ENCODE results near the gene SPRED1.
"Not testable (repeated sequence)": the region's sequence is repeated elsewhere in the genome, so short reads cannot be mapped to it uniquely, and the experiment has no call there.

SPRED1 gene

DNA sequence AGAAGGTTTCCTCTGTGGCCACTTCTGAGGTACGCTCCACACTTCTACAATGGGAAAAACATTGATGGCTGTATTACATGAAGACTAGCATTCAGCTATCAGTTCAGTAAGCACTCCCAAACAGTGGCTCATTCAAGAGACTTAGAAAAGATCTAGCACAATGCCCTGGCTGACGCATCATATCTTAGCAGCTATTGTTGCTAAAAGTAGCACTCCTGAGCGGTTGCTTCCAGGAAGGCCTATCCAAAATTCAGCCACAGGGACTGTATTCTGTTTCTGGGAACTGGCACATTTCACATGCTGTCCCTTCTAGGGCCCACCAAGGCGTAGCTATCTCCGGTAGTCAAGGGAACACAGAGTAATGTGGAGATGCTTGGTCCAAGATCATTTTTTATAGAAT is 21.2 kb upstream of the SPRED1 start:
- DNase-seq (ENCODE audit: low read depth in 2 of 2) = no peak

- not testable (repeated sequence) for DNase-seq (ENCODE audit: low read depth in 2 of 2)
These were observed 15.6 kb upstream of the SPRED1 start for GRCh38 chr15:38237021-38237420.

GRCh38 chr15:38238311-38238710 is 14.3 kb upstream of the SPRED1 start:
- DNase-seq (ENCODE audit: low read depth in 2 of 2) = no peak

- DNase-seq (ENCODE audit: low read depth in 2 of 2) = no peak
These were observed 10.6 kb upstream of the SPRED1 start for GRCh38 chr15:38242055-38242454.

- no peak for DNase-seq (ENCODE audit: low read depth in 2 of 2)
These were observed 9.2 kb upstream of the SPRED1 start for GRCh38 chr15:38243278-38244055.

DNA sequence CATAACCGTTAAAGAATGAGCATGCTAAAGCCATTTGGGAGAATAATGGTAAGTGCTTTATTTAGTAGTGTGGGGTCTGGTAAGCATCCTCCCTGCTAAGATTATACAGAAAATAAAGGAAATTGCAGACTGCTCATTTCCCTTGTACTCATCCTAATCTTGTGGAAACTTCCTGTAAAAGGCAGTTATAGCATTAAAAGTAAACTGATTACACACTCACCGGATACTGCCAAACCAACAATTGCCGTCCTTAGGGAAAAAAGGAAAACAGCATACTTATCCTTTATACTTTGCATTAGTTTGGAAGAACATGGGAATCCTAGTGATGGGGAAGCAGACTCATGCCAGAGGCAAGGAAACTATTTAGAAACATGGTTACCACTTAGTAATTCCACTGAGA is 5.3 kb upstream of the SPRED1 start:
- no peak for DNase-seq (ENCODE audit: low read depth in 2 of 2)

DNA sequence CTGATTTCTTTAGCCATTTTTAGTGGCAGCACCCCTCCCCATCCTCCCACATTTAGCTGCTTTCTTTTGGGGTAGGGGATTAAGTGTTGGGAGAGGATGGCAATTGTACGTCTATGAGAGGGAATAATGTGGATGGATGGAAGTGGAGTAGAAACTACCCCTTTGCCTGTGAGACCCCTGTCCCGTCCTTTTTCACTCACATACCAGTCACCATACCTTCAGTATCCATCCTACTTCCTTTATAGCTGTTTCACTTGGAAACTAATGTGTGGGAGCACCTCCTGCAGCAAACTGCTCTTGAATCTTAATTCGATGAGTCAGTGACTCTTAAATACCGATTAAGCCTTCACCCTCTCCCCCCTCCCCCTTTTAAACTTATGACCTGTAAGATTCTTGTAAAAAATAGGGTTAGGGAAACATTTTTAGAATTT is 730 bp downstream of the SPRED1 start:
- DNase-seq (ENCODE audit: low read depth in 2 of 2) = no peak

DNA sequence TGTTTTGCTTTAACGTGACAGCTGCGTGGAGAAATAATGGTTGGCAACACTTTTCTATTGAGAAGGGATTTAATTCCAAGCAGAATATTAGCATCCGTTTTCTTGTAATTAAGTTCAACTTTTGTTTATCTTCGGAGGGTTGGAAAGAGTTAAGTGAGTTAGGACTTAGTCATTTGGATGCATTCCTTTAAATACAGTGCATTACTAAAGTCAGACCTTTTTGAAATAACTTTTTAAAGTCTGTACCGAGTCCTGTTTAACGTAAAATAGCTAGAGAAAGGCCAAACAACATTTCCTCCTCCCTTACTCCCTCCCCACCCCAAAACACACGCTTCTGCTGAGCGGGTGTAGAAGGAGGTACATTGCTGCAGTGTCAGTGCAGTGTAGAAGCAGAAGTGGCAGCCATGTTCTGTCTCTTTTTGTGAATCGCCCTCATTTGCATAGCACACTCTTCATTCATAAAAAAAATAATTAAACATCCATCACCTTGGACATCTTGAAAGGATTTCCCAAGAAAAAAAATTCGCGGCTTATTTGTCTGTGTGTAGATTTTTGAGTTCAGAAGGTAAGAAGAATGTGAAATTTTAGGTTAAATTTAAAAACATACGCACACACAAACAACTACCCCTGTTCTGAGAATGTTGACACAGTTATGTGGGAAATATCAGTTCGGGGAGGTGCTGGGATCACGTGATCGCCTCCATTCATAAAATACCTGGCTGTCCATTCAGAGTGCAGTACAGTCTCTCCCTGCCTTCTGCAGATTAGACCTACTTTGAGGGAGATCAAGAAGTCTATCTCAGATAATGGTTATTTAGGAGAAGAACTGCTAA is 1.6 kb downstream of the SPRED1 start:
- DNase-seq (ENCODE audit: low read depth in 2 of 2) = no peak

DNA sequence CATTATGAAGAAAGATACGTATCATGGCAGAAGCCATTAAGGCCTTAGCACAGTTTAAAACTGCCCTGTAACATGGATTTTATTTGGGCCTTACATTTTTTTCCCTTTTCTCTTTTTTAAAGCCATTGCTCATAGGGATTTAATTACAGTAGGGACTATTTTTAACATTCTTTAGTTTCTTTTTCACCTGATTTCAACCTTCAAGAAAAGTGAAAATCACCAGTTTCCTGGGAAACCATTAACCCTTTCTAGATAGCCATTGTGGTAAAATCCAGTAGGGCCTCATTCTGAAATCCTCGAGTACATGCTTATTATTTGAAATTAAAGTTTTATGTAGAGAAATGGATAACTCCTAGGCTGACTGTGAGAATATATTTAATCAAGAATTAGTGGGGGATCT is 3.1 kb downstream of the SPRED1 start:
- DNase-seq (ENCODE audit: low read depth in 2 of 2) = no peak

- DNase-seq (ENCODE audit: low read depth in 2 of 2) = no peak
These were observed 5.0 kb downstream of the SPRED1 start for GRCh38 chr15:38257676-38258075.

DNA sequence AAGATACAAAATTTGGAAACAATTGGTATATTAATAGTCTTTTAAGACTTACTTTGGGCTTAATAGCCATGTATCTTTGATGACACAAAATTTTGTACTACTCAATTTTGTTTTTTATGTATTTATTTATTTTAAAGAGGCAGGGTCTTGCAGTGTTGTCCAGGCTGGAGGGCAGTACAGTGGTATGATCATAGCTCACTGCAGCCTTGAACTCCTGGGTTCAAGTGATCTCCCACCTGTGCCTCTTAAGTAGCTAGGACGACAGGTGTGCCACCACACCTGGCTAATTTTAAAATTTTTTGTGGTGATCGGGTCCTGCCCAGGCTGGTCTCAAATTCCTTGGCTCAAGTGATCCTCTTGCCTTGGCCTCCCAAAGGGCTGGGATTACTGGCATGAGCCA is 6.5 kb downstream of the SPRED1 start:
- DNase-seq (ENCODE audit: low read depth in 2 of 2) = no peak

- no peak for DNase-seq (ENCODE audit: low read depth in 2 of 2)
These were observed 7.4 kb downstream of the SPRED1 start for GRCh38 chr15:38260077-38260476.

DNA sequence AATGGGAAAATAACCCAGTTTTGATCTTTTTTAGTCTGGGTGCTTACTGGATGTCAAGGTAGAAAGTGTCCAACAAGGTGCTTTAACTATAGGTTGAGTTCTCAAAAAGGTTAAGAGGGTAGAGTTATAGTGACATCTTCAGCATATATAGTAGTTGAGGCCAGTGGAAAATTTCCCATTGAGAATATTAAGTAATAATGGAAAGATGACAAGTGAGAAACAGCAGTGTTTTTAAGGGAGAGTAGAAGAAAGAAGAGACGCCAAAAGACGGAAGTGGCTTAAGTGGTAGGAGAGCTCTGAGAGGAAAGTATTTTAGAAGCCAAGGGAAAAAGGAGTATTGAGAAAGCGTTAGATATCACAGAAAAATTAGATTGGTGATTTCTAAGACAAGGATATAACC is 10.6 kb downstream of the SPRED1 start:
- no peak for DNase-seq (ENCODE audit: low read depth in 2 of 2)

DNA sequence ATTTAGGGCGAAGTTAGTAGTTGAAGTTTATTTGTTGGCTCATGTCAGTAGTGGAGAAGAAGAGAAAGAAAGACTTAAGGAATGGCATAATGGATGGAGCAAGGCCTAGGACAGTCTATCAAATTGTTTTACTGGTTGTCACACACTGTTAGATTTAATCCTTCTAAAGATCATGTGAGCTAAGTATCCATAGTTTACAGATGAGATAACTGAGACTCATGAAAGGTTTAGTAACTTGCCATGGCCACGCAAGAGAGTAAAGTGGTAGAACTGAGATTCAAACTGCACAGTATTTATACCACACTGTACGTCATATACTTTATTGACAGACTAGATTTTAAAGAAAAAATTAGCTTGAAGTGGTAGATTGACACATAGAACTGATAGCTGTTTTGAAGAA is 11.4 kb downstream of the SPRED1 start:
- DNase-seq (ENCODE audit: low read depth in 2 of 2) = no peak

DNA sequence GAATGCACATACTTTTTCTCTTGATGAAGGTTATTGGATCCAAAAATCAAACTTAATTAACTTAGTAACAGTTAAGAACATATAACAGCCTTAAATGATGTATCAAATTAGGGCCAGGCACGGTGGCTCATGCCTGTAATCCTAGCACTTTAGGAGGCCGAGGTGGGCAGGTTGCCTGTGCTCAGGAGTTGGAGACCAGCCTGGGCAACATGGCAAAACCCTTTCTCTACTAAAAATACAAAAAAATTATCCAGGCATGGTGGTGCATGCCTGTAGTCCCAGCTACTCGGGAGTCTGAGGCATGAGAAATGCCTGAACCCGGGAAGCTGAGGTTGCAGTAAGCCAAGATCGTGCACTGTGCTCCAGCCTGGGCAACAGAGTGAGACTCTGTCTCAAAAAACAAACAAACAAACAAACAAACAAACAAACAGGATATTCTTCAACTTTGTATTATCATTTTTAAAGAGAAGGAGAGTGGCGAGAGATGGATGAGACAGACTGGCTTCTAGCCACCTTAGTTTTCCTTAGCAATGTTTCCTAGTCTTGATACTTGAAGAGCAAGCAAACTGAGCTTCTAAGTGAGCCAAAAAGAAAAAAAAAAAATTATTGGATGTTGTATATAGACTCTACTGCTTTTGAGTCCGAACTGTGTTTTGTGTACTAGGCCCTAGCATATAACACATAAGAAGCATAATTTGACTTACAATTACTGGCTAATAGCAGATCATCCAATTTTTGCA is 13.8 kb downstream of the SPRED1 start:
- DNase-seq (ENCODE audit: low read depth in 2 of 2) = no peak

- no peak for DNase-seq (ENCODE audit: low read depth in 2 of 2)
These were observed 14.9 kb downstream of the SPRED1 start for GRCh38 chr15:38267421-38268022.

DNA sequence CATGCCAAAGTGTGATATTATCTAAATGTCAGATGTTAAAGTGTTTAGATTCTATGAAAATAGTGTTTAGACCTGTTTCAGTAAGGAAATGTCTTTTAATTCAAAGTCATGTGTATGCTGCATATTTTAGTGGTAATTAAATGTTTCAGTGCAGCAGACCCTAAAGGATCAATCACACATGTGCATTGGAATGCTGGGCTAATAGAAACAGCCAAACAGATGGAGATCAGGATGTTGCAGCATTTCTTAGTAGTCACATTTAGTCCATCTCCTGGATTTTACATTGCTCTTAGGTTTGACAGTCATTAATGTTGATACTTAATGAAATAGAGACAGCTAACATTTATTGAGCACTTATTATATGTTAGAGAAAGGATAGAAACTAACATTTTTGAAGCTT is 18.5 kb downstream of the SPRED1 start:
- DNase-seq (ENCODE audit: low read depth in 2 of 2) = no peak

DNA sequence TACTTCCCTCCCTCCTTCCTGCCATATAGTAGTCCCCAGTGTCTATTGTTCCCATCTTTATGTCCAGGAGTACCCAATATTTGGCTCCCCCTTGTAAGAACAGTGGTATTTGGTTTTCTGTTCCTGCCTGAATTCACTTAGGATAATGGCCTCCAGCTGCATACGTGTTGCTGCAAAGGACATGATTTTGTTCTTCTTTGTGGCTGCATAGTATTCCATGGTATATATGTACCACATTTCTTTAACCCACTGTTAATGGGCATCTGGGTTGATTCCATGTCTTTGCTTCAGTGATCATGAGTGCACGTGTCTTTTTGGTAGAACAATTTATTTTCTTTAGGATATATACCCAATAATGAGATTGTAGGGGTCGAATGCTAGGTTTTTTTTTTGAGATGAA is 19.3 kb downstream of the SPRED1 start:
- no peak for DNase-seq (ENCODE audit: low read depth in 2 of 2)

GRCh38 chr15:38272431-38272830 is 19.8 kb downstream of the SPRED1 start:
- not testable (repeated sequence) for DNase-seq (ENCODE audit: low read depth in 2 of 2)

DNA sequence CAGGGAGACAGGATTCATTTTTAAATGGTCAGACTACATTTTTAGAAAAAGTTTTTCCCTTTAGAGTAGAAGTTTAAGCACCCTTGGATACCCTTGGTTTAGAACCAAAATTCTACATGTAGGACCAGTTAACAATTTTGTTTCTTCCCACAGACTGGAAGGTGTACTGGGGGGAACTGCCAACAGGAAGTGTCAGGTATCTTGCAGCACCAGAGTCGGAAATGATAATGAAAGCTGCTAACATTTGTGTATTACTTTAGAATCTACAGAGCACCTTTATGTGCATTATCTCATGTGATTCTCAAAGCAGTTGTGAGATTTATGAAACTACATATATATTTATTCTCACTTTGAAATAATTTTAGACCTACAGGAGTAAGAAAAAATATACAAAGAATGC is 21.5 kb downstream of the SPRED1 start:
- DNase-seq (ENCODE audit: low read depth in 2 of 2) = no peak

GRCh38 chr15:38275959-38276358 is 23.3 kb downstream of the SPRED1 start:
- DNase-seq (ENCODE audit: low read depth in 2 of 2) = no peak

- not testable (repeated sequence) for DNase-seq (ENCODE audit: low read depth in 2 of 2)
These were observed 24.6 kb downstream of the SPRED1 start for GRCh38 chr15:38277281-38277680.
